Measurements from ENCODE around the gene CDC37L1.

DNA sequence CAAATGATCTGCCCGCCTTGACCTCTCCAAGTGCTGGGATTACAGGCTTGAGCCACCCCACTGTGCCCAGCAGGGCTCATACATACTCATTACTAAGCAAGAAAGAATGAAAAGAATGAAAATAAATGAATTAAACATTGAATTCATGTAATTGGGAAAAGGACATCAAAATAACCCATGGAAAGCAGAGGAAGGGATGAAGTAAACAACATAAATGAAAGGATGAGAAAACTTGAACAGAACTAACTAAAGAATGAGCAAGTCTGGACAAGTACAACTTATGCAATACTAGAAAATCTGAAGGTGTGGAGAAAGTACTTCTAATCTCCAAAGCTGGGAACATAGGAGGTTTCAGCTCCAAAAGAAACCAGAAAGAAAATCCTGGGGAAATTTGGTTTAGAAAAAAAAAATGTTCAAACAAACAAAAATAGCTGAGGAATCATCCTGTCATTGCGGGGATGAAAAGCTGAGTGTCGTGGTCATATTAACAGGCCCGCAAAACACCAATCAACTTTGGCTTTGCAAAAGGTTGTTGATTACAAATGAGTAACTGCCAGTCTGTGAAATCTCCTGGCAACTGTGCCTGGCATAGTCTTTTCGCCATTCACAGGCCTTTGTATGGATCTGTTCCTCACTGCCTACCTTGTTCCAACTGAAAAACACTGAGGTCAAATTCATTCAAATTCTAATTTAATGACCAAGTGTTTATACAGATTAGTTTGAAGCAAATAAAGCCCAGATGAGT, 63.9 kb downstream of the CDC37L1 start:
- TF ChIP-seq EZH2 (IDR thresholded peaks at IDR 0.05) (no peak), POLR2AphosphoS5 (IDR thresholded peaks at IDR 0.05; ENCODE audit: borderline replicate concordance, low read depth, low read length) (no peak)

Data from SK-N-MC (cell line).